Thyroid gland (tissue), 4 donors: Measurements from ENCODE around the gene SIK3.

Experiments
- CTCF ChIP-seq, 6 experiments: fragments of 200-600 bp in 3 of 6; fragments of 450-650 bp in 3 of 6; sonication (generic) in 3 of 6; IDR thresholded peaks; one replicate each; pipeline ENCODE4 v1.5.1; 2016 to 2019; ENCODE audit warnings: antibody characterized with exemption in 6 of 6, mild to moderate bottlenecking in 2 of 6, inconsistent platforms in 1 of 6, moderate library complexity in 1 of 6
- POLR2A ChIP-seq, 2 donors: fragments of 450-650 bp; IDR thresholded peaks; one replicate each; pipeline ENCODE4 v1.6.1; 2017; ENCODE audit warnings: antibody characterized with exemption in 2 of 2, mild to moderate bottlenecking in 2 of 2, moderate library complexity in 1 of 2

GRCh38 chr11:117016747-117017146, 81.5 kb downstream of the SIK3 start:
- TF ChIP-seq CTCF (IDR thresholded peaks at IDR 0.05) (no peak), POLR2A (IDR thresholded peaks at IDR 0.05) (no peak)
